Effector CD4-positive, alpha-beta T cell (primary cell): Measurements from ENCODE around the gene DSCAML1.

Source experiments
- DNase-seq: peaks from one replicate; pipeline ENCODE4 v3.0.0-alpha.2; 2020

Gene DSCAML1

DNA sequence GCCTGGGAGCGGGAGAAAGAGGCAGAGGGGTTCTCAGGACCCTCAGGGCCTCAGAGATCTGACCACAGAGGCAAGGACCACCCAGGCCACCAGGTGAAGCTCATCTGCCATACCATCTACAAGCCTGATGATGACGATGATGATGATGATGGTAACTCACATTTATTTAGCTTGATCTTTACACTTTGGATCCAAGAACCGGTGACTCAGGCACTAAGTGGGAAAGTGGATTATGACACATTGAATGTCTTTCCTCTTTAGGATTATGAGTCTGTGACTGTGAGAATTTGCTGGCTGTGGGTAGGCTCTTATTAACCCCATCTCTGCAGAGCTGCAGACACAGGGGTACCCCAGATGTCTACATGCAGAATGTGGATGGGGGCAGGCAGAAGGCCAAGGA, 110.3 kb downstream of the DSCAML1 start:
- no peak for DNase-seq

DNA sequence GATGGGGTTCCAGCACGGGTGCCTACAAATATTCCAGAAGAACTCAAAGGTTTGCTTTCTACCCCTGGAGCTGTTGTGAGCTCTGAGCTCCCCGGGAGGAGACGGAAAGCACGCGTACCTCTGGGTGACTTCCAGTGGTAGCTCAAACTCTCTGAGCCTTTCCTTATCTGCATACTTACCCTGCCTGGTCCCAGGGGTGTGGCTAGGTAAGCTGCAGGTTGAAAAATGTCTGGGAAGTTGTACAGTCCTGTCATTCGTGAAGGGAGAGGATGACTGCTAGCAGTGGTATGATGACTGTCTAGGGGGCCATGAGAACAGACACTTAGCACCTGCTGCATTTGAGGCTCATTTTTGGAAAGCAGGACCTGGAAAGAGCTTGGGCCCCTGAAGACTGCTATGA, 111.5 kb downstream of the DSCAML1 start:
- DNase-seq = no peak

DNA sequence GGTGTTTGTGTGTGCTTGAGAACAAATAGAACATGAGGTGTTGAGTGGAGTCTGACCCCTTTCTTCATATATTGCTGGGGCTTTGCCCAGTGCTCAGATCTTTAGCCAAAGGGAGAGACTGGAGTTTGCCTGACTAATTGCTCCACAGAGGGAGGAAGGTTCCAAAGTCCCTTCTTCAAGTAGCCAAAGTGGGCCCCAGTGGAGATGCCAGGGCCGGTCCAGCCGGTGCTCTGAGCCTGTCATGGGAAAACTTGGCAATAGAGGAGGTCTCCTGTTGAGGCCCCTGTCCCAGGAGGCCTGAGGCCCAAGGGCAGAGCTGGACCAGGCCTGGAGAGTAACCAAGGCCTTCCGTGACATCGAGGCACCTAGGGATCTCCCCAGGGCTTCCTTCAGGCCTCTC, 112.3 kb downstream of the DSCAML1 start:
- DNase-seq = no peak

DNA sequence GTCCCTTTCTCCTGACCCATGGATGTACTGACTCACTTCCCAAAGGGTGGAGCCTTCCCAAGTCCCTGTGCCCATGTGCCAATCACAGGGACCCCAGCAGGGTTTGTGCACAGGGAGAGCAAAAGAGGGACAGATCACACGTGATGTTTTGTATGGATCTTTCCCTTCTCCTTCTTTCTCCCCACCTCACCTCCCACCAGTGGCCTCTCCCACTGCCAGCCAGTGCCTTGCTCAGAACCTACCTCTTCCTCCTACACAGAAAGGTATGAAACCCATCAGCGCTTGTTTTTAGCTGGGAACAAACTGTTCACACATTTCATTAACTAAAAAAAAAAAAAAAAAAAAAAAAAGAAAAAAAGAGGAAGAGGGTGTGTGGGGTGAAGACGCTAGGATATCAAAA, 112.9 kb downstream of the DSCAML1 start:
- no peak for DNase-seq

DNA sequence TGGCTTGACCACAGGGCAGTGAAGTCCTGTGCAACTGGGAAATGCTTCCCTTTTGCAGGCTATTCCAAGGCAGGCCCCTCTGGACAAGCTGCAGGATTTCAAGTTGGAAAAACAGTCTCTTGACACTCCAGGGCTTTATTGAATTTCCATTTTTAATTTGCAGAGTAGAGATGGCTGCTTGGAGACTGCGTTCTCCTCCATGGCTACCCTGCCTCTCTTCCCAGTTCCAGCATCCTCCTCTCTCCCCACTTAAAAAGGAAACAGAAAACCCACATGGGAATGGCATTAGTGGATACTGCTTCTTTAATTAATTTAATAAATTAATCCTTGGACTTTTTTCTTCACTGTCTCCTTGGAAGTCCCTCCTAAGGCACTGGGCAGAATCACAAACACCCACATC, 115.6 kb downstream of the DSCAML1 start:
- no peak for DNase-seq

DNA sequence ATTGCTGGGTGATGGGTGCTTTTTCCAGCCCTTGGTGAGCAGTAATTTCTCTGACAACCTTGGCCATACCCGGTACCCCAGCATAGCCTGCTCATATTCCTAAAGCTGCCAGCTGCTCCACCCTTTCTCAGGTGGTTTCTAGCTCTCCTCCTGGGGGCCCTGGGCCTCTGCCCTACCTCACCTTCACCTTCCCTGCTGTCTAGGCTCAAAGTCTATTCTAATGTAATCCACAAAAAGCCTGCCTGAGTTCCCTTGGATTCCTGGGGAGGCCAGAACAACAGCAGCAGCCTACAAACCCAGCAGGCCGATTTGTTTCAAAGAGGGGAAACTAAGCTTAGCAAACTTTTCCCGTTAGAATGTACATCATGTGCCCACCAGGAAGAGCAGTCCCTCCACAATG, 117.6 kb downstream of the DSCAML1 start:
- DNase-seq = no peak

DNA sequence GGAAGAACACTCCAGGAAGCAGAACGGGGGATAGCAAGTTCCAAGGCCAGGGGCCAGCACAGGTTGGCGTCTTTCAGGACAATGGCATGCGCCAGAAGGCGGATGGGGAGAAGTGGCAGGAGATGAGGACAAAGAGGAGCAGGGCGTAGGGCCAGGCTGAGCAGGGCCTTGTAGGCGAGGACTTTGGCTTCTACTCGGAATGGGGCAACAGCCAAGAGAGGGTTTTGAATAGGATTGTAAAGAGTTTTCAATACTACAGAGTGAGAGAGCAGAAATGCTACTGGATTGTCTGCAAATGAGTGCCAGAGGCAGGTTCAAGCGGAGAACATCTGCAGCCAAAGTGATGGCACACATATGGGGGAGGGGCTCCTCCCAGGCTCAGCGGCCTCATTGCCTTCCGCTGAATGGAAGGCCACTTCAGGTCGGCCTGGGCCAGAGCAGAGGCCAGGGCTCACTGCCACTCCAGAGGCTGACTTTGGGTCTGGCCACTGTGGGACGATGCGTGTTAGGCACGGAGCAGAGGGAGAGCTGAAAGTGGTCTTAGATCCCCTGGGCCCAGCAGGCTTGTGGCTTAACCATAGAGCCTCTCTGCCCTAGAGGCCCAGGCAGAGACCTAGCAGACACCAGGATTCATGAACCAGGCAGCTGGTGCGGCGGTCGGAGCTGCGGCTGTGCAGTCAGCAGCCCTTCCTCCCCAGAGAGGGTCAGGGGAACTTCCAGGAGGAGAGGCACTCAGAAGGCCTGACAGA, 118.2 kb downstream of the DSCAML1 start:
- no peak for DNase-seq

DNA sequence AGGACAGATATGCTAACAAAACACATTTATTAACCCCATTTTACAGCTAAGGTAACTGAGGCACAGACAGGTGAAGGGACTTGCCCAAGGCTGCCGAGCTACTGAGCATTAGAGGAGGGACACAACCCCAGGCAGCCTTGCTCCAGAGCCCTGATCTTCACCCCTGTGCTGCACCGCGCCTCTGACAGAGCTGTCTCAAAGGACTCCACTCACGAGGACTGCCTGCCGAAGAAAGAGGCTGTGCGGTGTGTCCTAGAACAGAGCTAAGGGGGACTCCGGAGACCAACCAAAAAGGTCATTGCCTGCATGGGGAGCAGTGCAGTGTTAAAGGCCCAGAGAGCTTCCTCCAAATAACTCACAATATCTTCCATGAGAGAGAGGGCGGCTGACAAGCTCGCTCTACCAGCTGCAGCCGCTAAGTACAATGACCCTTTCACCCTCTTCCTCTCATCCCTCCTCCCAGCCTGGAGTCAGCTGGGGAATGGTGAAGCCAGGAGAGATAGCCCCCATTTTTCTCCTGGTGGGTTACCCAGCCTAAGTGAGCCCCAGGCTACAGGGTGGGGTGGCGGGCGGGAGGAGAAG, 119.2 kb downstream of the DSCAML1 start:
- DNase-seq = no peak

DNA sequence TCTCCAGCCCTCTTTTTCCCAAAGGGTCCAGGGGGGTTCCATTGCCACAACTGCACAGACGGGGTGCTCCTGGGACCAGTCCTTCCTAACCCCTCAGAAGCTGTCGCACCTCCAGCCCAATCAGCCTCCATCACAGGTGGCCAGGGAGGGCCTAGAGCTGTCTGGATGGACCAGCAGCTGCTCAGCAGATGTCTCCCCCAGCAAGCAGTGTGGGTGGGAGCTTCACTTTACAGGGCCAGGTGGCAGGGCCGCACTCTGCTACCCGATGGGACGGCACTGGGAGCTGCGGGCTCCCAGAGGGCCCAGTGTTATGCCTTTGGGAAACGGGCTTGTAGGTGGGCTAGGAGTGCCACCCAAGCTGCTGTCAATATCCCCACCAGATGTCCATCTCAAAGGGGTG, 120.5 kb downstream of the DSCAML1 start:
- no peak for DNase-seq

DNA sequence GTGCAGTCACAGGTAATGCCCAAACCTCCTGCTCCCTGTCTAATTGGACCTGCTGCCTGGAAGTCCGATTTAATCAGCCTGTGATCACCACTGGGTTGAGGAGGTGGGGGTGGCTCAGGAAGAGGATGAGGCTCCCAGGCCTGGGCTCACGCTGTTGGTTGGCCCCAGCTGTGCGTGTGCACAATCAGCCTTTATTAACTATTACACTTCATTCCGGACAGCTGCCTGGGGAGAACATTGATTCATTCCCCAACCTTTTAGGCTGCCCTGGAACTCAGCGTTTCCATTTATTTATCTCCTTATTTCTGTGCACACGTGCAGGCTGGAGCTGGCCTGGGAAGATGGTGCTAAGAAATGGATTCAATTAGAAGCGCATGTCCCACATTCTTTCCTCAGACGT, 123.4 kb downstream of the DSCAML1 start:
- DNase-seq = no peak

DNA sequence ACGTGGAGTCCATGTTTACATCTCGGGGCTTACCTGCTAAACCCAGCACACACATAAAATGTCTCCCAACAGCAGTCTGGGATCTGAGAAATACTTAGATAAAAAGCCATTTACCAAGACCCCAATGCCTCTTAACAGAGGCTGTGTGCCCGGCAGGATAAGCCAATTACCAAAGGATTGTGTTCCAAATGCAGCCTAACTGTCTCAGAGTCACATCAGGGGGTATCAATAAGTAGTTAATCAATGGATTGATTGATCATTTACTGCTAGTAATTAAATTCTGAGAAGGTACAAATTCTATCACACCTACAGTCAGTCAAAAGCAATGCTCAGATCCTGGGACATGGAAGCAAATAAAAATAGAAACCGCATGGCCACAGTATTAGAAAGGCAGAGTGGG, 125.6 kb downstream of the DSCAML1 start:
- no peak for DNase-seq

DNA sequence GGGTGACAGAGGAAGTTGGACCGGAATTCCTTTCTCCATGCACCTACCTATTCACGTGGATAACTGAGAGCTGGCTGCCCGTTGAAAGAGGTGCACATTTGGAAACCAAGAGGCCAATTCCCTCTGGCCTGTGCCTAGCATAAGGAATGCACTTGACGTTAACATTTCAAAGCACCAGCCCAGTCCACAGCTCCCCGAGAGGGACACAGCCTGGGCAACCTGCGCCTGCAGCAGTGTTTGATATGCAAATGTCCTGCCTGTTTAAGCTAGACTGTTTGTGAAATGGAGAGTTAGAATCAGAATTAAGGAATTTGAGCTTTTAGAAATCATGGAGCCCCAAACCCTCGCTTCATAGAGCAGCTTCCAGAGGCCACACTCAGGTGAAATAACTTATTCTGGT, 126.1 kb downstream of the DSCAML1 start:
- no peak for DNase-seq

DNA sequence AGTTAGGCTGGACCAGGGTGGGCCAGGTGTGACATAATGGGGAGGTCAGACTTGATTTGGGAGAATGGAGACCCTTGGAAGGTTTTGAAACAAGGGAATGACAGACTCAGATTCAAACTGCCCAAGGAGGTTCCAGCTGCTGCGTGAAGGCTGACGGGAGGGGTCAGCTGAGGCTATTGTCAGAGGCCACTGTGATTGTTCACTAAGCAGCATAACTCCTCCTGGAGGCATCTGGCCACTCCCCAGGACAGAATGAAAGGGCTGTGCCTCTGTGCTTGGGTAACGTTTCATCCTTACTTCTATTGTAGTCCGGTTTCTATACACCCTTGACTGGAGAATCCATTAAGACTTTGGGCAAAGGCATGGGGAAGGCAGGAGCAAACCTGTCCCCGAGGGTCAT, 126.6 kb downstream of the DSCAML1 start:
- DNase-seq = no peak

DNA sequence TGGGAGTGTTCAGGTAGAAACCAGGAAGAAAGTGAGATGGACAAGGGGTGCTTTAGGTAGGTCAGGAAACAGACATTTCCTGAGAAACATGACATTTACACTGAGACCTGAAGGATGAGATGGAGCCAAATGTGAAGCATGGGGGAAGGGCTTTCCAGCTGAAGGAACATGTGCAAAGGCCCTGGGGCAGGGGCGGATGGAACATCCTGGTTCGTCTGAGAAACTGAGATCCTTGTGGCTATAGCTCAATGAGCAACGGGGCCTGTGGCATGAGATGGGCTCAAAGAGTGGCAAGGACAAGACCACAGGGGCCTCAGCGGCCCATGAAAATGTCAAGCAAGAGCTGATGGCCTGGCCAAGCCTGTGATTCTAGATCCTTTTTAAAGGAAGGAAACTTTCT, 127.4 kb downstream of the DSCAML1 start:
- DNase-seq = no peak

DNA sequence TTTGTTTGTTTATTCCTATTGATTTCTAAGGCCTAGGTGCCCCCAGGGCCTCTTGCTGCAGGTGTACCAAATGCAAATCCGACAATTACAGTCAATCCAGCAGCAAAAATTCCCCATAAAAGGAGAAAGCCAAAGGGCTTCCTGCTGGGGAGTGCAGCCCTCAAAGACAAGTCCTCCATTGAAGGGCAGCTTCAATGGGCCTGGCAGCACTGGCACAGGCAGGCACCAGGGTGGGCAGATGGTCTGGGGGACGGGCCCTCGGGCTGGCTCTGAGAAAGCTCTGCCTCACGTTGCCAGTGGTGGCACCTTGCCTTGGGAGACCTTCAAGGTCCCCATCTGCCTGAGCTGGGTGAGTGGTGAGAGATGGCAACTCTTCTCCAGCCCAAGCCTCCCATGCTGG, 128.0 kb downstream of the DSCAML1 start:
- DNase-seq = no peak

DNA sequence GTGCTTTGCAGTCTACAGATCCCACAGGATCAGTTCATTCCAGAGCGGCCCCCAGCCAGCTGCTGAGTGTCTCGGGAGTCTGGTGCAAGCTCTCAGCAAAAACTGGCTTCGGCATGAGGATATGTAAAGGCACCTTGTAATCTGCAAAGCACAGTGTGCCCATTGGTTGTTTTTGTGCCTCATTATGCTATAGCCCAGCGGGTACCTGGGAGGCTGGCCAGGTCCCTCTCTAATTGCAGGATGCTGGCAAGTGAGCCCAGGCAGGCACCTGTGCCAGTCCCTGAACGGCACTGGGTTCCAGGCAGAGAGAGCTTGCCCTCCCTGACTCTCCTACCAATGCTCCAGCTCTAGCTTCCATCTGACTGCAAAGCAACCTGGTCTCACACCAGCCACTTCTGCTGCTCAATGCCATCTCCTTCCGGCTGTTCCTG, 128.7 kb downstream of the DSCAML1 start:
- no peak for DNase-seq

DNA sequence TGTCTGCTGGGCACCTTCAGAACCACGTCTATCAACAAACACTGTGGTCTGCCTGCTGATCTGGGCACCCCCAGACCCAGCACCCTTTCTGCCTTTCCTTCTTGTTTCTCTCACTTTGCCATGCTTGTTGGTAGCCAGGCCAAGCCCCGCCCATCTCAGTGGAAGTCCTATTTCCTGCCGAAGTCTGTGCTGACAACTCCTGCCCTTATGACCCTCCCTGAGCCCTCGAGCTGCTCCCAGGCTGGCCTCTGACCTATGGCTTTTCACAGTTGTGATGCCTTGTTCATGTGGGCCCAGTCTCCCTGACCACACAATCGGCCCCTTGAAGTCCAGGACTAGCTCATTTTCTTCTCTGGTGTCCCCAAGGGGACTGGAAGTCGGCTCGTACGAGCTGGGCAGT, 132.1 kb downstream of the DSCAML1 start:
- no peak for DNase-seq

DNA sequence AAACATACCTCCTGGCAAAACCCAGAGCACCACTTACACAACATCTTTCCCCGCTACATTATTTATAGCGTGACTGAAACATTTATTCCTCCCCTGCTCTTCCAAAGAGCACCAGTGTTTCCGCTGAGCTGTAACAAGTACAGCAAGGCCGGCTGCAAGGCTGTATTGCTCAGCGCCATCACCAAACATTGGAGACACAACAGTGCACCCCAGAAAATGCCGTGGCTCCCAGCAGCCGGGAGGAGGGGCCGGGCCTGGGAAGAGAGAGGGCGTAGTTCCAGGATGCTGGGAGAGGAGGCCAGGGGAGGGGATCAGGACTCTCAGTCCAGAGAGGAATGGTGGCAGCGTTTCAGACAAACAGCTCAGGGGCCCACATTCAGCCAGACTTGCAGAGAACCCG, 133.2 kb downstream of the DSCAML1 start:
- no peak for DNase-seq

DNA sequence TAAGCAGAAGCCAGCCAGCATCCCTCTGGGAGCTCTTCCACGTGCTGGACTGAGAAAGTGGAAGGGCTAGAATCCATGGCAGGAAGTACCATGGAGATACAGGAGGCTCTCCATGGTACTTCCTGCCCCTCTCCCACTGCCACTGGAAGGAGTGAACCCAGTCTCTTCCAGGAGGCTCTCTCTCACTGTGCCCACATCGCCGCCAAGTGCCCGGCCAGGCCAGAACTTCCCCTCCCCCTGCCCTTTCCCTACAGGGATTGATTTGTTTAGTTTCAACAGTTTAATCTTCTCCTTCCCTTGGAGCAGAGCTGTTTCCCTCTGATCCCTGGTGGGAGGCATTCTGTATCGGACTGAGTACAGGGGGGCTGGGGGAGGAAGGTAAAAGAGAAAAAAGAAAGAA, 133.6 kb downstream of the DSCAML1 start:
- no peak for DNase-seq

DNA sequence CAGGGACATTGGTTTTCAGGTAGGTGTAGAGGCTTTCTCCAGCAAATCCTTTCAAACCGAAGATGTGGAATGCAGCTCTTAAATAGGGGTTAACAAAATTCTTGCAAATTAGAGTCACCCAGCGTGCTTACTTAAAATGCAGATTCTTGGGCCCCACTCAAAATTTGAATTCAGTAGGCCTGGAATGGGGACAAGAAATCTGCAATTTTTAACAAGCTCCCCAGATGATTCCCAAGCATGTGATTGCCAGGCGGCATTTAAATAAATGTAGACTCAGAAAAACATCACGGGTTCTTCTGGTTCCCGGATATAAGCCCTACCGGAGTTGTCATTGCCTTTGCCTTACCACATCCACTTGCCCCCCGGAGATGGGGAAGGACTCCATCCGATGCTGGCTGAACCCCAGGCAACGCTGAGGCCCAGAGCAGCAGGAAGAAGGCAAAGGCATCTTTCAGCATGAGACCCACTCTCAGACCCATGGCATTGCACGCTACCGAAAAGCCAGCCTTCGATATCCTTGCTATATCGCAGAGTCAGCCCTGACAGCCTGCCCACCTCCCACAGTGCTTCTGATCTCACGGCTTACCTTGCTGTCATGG, 134.2 kb downstream of the DSCAML1 start:
- no peak for DNase-seq

DNA sequence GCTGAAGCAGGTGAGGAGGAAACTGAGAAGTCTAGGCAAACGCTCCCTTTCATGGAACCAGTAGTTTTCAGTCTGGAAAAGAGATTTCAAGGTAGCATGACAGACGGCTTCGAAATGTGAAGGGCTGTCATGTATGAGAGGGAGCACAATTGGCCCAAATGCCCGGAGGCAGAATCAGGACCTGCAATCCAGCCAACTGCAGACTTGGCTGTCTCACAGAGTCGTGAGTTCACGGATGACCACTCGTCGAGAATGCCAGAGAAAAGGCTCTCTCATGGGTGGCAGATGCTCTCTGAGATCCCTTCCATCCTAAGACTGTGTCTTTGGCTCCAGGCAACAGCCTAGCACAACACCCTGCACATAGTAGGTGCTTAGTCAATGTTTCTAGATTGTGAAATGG, 134.8 kb downstream of the DSCAML1 start:
- DNase-seq = no peak

DNA sequence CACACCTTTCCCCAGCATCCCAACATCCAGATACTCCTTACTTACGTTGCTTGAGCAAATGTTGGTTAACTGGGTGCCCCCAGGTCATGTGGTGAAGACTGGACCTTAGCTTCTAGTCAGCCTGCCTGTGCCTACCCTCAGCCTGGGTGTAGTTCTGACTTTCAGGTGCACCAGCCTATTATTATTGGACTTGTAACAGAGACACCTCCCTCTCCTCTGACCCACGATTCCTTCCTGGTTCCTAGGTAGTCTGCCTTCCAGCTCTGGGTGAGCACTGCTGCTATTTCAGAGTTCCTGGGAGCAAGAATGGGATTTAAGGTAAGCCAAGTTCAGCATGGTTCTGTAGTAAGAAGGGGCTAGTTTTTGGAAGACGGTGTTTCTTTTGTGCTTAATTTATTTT, 138.2 kb downstream of the DSCAML1 start:
- DNase-seq = no peak

DNA sequence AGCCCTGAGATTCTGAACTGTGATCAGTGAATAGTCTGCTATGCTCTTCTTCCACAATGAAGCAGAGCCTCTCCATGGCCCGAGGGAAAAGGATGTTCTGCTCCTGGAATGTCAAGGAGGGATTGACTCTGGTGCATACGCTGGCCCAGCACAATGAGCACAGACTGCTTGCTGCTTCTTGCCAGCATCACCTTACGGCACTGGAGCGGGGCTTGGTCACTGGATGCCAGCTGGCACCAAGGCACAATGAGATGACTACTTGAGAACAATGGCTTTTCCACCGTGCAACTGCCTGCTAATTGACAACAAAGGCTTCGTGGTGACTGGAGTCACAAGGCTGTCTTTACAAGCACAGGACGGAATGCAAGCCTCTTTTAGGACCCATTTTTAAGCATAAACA, 139.2 kb downstream of the DSCAML1 start:
- DNase-seq = no peak
